DMS153 (cell line): Measurements from ENCODE around the gene ANGEL2.
"Not testable (repeated sequence)": the region's sequence is repeated elsewhere in the genome, so short reads cannot be mapped to it uniquely, and the experiment has no call there.

Experiments used
- DNase-seq: peaks from one replicate; lab custom pipeline; 2025; lab: John Stamatoyannopoulos, UW

Gene ANGEL2

GRCh38 chr1:213017447-213018273, 2.0 kb upstream of the ANGEL2 start:
- no peak for DNase-seq

- DNase-seq: no peak
Measured at GRCh38 chr1:213014642-213015041, 1.0 kb downstream of the ANGEL2 start.

- DNase-seq: no peak
Measured at GRCh38 chr1:213008564-213008963, 7.1 kb downstream of the ANGEL2 start.

- DNase-seq: no peak
Measured at GRCh38 chr1:213003256-213003655, 12.4 kb downstream of the ANGEL2 start.

- no peak for DNase-seq
Measured at GRCh38 chr1:212994926-212995325, 20.7 kb downstream of the ANGEL2 start.

- DNase-seq: not testable (repeated sequence)
Measured at GRCh38 chr1:212993960-212994359, 21.7 kb downstream of the ANGEL2 start.

- no peak for DNase-seq
Measured at GRCh38 chr1:212990276-212990675, 25.4 kb downstream of the ANGEL2 start.

- DNase-seq: no peak
Measured at GRCh38 chr1:212987702-212988322, 27.9 kb downstream of the ANGEL2 start.

GRCh38 chr1:212986551-212986950, 29.1 kb downstream of the ANGEL2 start:
- no peak for DNase-seq

- no peak for DNase-seq
Measured at GRCh38 chr1:212984522-212985291, 31.0 kb downstream of the ANGEL2 start.

- no peak for DNase-seq
Measured at GRCh38 chr1:212983482-212983881, 32.2 kb downstream of the ANGEL2 start.

GRCh38 chr1:212982430-212983152, 33.1 kb downstream of the ANGEL2 start:
- DNase-seq: no peak

- peak; percentile 33 for DNase-seq
Measured at GRCh38 chr1:212981571-212982328, 33.9 kb downstream of the ANGEL2 start.

GRCh38 chr1:212981025-212981495, 34.6 kb downstream of the ANGEL2 start:
- peak; percentile 61 for DNase-seq

GRCh38 chr1:212980123-212980785, 35.4 kb downstream of the ANGEL2 start:
- no peak for DNase-seq

- DNase-seq: no peak
Measured at GRCh38 chr1:212979340-212980122, 36.1 kb downstream of the ANGEL2 start.

- no peak for DNase-seq
Measured at GRCh38 chr1:212977781-212978645, 37.7 kb downstream of the ANGEL2 start.

GRCh38 chr1:212976586-212976985, 39.1 kb downstream of the ANGEL2 start:
- DNase-seq: no peak
